A549 treated with AZD9567 at 1 μM for 4 hours (cell line): ENCODE results near the gene DSPP. TPM values are rescaled to one million over a fixed set of nuclear protein-coding genes. Genes with fewer than 3 reads are reported as not detected.

Experiments used
- total RNA-seq: library from RNA; stranded (reverse); fragments of 200-300 nt; extraction: Qiagen RNA extraction; gene quantifications from 5 replicates; pipeline ENCODE4 v1.2.3, GENCODE V29; 2022; ENCODE audit not compliant: insufficient read depth

The DSPP gene
- total RNA-seq: not detected in 5 replicates

GRCh38 chr4:87608229-87608628 lies at the start of gene DSPP:
Gene DSPP, plus strand, starts transcription at chr4:87608529. Its CDS starts 2,380 bp downstream, at chr4:87610909.

GRCh38 chr4:87649980-87650379 lies 41.7 kb downstream of the DSPP start, which contains the start of gene DMP1:
Gene DMP1, plus strand, starts transcription at chr4:87650280. Its CDS starts 6,213 bp downstream, at chr4:87656493.

Other genes starting within 250 kb of the DSPP start
- gene HSD17B11, start 217.3 kb upstream of the DSPP start, total RNA-seq: 43.1 to 51.0 TPM (median 49.6 TPM) in 5 replicates
- gene NUDT9, start 186.0 kb upstream of the DSPP start, total RNA-seq: 23.7 to 46.4 TPM (median 24.6 TPM) in 5 replicates
- not detected in 5 replicates for gene SPARCL1, start 79.2 kb upstream of the DSPP start, total RNA-seq
- 0.05 TPM in 1 of 5 replicates, not detected in the others for gene DMP1, start 41.8 kb downstream of the DSPP start, total RNA-seq
- gene IBSP, start 191.0 kb downstream of the DSPP start, total RNA-seq: not detected in 5 replicates
- gene MEPE, start 224.4 kb downstream of the DSPP start, total RNA-seq: not detected in 5 replicates